Skeletal muscle satellite cell (primary cell): ENCODE measurements around the gene XRN2.

ENCODE experiments used
- H3K27me3 ChIP-seq: 2 replicates; pipeline ENCODE4 v1.7.0; 2013; ENCODE audit warnings: low read length; ENCODE audit not compliant: control insufficient read depth, insufficient read depth
- H3K36me3 ChIP-seq: 2 replicates; pipeline ENCODE4 v1.7.0; 2013; ENCODE audit warnings: mild to moderate bottlenecking, control low read depth, low read length; ENCODE audit not compliant: insufficient read depth
- H3K4me1 ChIP-seq: 2 replicates; pipeline ENCODE4 v1.7.0; 2013; ENCODE audit warnings: low read length; ENCODE audit not compliant: control insufficient read depth, insufficient read depth
- H3K4me2 ChIP-seq: 2 replicates; pipeline ENCODE4 v1.7.0; 2013; ENCODE audit warnings: mild to moderate bottlenecking, low read length
- H3K4me3 ChIP-seq: 2 replicates; pipeline ENCODE4 v1.7.0; 2013; ENCODE audit warnings: low read length
- H3K9ac ChIP-seq: 2 replicates; pipeline ENCODE4 v1.7.0; 2013; ENCODE audit warnings: mild to moderate bottlenecking, low read depth, low read length, moderate library complexity
- H3K9me3 ChIP-seq: replicated peaks from 2 replicates; pipeline ENCODE4 v1.7.0; 2013; ENCODE audit warnings: mild to moderate bottlenecking, control low read depth, low read length

XRN2 gene

DNA sequence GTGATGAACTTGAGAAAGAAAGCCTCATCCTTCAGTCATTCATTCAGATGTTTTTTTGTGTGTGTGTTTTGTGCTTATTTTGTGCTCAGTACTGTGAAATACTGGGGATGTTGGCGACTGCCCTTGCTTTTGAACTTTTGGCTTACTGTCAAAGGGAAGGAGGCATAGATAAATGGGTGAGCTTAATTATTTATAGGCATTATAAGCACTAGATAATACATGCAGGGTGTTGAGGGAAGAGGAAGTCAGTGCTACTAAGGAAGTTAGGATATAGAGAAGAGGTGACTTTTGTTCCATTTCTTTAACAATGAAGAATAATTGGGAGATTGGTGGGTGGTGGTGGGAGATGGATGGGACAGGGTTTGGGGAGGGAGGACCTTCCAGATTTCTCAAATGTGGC, 23.6 kb downstream of the XRN2 start:
- Histone ChIP-seq H3K27me3 (no peaks in the 10 kb centered on the region), H3K9ac (no peak overlapping the region), H3K9me3 (no peaks in the 10 kb centered on the region), H3K4me3 (no peak overlapping the region), H3K4me2 (no peak overlapping the region), H3K36me3 (peaks cover 9% of the 10 kb centered on the region), H3K4me1 (peaks cover 21% of the 10 kb centered on the region)

- Histone ChIP-seq H3K4me1 (no peaks in the 10 kb centered on the region), H3K36me3 (peaks cover 83% of the 10 kb centered on the region), H3K4me3 (no peak overlapping the region), H3K9me3 (no peaks in the 10 kb centered on the region), H3K4me2 (no peak overlapping the region), H3K9ac (no peak overlapping the region), H3K27me3 (no peaks in the 10 kb centered on the region)
Measured at GRCh38 chr20:21336455-21337151, 33.5 kb downstream of the XRN2 start.

DNA sequence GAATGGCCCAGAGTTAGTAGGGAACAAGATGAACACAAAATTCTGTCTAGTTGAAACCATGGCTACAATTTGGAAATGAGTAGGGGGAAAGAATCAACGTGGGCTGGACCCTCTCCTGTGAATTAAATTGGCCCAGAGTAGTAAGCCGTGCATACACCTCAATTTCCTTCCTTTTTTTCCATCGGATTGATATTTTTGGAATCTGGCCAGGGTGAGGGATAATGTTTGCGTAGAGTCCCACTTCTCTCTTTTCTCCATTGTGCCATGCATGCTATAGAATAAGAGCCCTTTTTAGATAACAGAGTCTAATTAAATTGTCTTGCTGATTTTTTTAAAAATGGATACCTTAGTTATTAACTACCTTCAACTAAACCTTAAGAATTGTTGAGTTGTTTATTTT, 35.2 kb downstream of the XRN2 start:
- no peaks in the 10 kb centered on the region for H3K27me3 ChIP-seq
- peaks cover 10% of the 10 kb centered on the region for H3K4me1 ChIP-seq
- H3K9ac ChIP-seq = no peak overlapping the region
- H3K4me2 ChIP-seq = no peak overlapping the region
- no peaks in the 10 kb centered on the region for H3K9me3 ChIP-seq
- H3K36me3 ChIP-seq = peaks cover 72% of the 10 kb centered on the region
- H3K4me3 ChIP-seq = no peak overlapping the region

DNA sequence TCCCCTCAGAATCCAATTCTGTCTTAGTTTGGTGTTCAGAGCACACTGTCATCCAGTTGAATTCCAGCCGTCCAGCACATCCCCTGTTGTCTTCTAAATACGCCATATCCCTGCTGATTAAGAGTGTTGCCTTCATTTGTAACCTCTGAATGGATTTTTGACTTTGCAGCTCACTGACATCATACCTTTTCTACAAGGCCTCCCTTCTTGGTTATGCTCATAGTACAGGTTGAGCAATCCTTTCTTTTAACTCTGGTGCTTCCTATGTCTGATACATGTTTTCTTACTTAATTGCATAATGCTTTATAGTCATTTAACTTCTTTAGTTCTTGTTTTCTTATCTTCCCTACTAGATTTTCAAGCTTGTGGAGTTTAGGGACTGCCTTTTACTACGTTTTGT, 36.4 kb downstream of the XRN2 start:
- Histone ChIP-seq H3K9me3 (no peaks in the 10 kb centered on the region), H3K27me3 (no peaks in the 10 kb centered on the region), H3K4me3 (no peak overlapping the region), H3K9ac (no peak overlapping the region), H3K4me2 (no peak overlapping the region), H3K36me3 (peaks cover 66% of the 10 kb centered on the region), H3K4me1 (peaks cover 16% of the 10 kb centered on the region)

- Histone ChIP-seq H3K9ac (no peak overlapping the region), H3K4me2 (no peak overlapping the region), H3K9me3 (no peaks in the 10 kb centered on the region), H3K4me3 (no peak overlapping the region), H3K4me1 (peaks cover 16% of the 10 kb centered on the region), H3K27me3 (no peaks in the 10 kb centered on the region), H3K36me3 (peaks cover 57% of the 10 kb centered on the region)
Measured at GRCh38 chr20:21340991-21341697, 38.0 kb downstream of the XRN2 start.

GRCh38 chr20:21342656-21343345, 39.7 kb downstream of the XRN2 start:
- H3K9ac ChIP-seq = no peak overlapping the region
- H3K27me3 ChIP-seq = no peaks in the 10 kb centered on the region
- peaks cover 16% of the 10 kb centered on the region for H3K4me1 ChIP-seq
- H3K4me2 ChIP-seq = peak overlapping the region; percentile 26
- H3K4me3 ChIP-seq = no peak overlapping the region
- H3K9me3 ChIP-seq = no peaks in the 10 kb centered on the region
- peaks cover 50% of the 10 kb centered on the region for H3K36me3 ChIP-seq

DNA sequence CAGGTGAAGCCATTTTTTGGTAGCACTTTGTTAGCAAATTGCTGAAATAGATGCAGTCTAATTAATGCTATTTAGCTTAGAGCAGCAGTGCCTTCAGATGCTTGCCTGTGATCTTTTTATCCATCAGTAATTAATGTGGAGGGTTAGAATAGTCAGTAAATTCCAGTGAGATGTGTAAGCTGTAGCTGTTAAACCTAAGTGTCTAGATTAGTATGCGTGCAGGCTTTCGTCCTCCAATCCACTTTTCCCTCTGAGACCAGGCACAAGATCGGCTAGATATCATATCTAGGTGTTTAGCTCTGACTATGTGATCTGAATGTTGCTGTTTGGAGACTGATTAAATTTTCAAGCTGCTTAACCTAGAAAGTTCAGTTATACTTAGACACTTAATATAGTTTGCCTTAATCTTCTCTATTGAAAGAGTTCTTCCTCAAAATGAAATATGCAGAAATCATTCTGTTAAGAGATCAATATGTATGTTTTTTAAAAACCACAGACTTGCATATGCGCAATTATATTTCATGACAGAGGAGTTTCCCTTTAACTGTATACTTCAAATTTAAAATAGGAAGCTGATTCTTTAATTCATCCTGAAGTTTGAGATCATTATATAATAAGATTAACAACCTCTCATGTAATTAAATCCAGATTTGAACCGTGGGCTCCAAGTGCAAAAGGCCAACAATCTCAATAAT, 41.2 kb downstream of the XRN2 start:
- H3K9me3 ChIP-seq = no peaks in the 10 kb centered on the region
- no peak overlapping the region for H3K4me2 ChIP-seq
- no peak overlapping the region for H3K9ac ChIP-seq
- peaks cover 51% of the 10 kb centered on the region for H3K36me3 ChIP-seq
- H3K4me3 ChIP-seq = no peak overlapping the region
- peaks cover 16% of the 10 kb centered on the region for H3K4me1 ChIP-seq
- no peaks in the 10 kb centered on the region for H3K27me3 ChIP-seq

- H3K4me2 ChIP-seq = no peak overlapping the region
- no peak overlapping the region for H3K4me3 ChIP-seq
- no peak overlapping the region for H3K9ac ChIP-seq
- peaks cover 48% of the 10 kb centered on the region for H3K36me3 ChIP-seq
- H3K9me3 ChIP-seq = no peaks in the 10 kb centered on the region
- H3K27me3 ChIP-seq = no peaks in the 10 kb centered on the region
- H3K4me1 ChIP-seq = peaks cover 16% of the 10 kb centered on the region
Measured at GRCh38 chr20:21344961-21345360, 41.8 kb downstream of the XRN2 start.

GRCh38 chr20:21352703-21353102, 49.6 kb downstream of the XRN2 start:
- peaks cover 29% of the 10 kb centered on the region for H3K36me3 ChIP-seq
- no peak overlapping the region for H3K4me3 ChIP-seq
- no peak overlapping the region for H3K9ac ChIP-seq
- no peaks in the 10 kb centered on the region for H3K9me3 ChIP-seq
- no peaks in the 10 kb centered on the region for H3K27me3 ChIP-seq
- H3K4me2 ChIP-seq = no peak overlapping the region
- peaks cover 9% of the 10 kb centered on the region for H3K4me1 ChIP-seq

- no peaks in the 10 kb centered on the region for H3K27me3 ChIP-seq
- no peak overlapping the region for H3K9ac ChIP-seq
- H3K36me3 ChIP-seq = peaks cover 32% of the 10 kb centered on the region
- no peaks in the 10 kb centered on the region for H3K9me3 ChIP-seq
- no peak overlapping the region for H3K4me2 ChIP-seq
- H3K4me1 ChIP-seq = peaks cover 9% of the 10 kb centered on the region
- no peak overlapping the region for H3K4me3 ChIP-seq
Measured at GRCh38 chr20:21353236-21353635, 50.1 kb downstream of the XRN2 start.

GRCh38 chr20:21355981-21356380, 52.9 kb downstream of the XRN2 start:
- Histone ChIP-seq H3K4me3 (no peak overlapping the region), H3K4me2 (no peak overlapping the region), H3K36me3 (peaks cover 35% of the 10 kb centered on the region), H3K4me1 (peaks cover 15% of the 10 kb centered on the region), H3K9ac (no peak overlapping the region), H3K9me3 (no peaks in the 10 kb centered on the region), H3K27me3 (no peaks in the 10 kb centered on the region)
